ENCODE data around the gene MEG3.

DNA sequence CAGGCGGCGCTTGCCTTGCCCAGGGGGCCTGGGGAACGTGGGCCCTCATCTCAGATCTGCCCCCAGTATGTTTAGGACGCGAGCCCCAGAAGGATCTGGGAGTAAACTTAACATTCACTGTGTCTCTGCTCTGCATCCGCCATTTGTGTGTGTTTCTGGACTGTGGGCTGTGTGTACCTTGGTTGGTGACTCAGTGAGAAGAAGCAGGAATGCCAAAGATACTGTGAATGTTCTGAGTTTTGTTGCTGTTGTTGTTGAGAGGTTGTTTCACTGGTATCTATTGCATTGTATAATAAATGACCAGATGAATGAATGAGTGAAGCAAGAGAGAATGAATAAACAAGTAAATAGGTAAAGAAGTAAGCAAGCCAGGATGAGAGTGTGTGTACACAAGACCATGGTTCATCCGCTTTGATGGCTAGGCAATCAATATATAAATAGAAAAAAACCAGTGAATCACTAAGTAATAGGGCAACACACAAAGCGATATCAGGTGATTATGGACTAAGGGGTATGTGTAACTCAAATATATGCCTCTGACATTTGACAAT lies 20.5 kb downstream of the MEG3 start:
- TF ChIP-seq CTCF (IDR thresholded peaks at IDR 0.05; ENCODE audit: poor library complexity, severe bottlenecking) (no peak), POLR2AphosphoS5 (IDR thresholded peaks at IDR 0.05) (no peak), SMC3 (conservative IDR thresholded peaks at IDR 0.05; ENCODE audit: poor library complexity) (no peak), TAF1 (IDR thresholded peaks at IDR 0.05; ENCODE audit: low read depth) (no peak)

Measured in neural cell (in vitro differentiated cells).